ENCODE measurements around the gene SAFB. TPM values are rescaled to one million over a fixed set of nuclear protein-coding genes. Genes with fewer than 3 reads are reported as not detected.
"Not testable (repeated sequence)": the region's sequence is repeated elsewhere in the genome, so short reads cannot be mapped to it uniquely, and the experiment has no call there.

The SAFB gene
- total RNA-seq, 1 experiment from 2014 or later, result 25.0 TPM

GRCh38 chr19:5682107-5682482, 59.2 kb downstream of the SAFB start:
- no peak for DNase-seq (ENCODE audit: extremely low read depth, low read depth)

DNA sequence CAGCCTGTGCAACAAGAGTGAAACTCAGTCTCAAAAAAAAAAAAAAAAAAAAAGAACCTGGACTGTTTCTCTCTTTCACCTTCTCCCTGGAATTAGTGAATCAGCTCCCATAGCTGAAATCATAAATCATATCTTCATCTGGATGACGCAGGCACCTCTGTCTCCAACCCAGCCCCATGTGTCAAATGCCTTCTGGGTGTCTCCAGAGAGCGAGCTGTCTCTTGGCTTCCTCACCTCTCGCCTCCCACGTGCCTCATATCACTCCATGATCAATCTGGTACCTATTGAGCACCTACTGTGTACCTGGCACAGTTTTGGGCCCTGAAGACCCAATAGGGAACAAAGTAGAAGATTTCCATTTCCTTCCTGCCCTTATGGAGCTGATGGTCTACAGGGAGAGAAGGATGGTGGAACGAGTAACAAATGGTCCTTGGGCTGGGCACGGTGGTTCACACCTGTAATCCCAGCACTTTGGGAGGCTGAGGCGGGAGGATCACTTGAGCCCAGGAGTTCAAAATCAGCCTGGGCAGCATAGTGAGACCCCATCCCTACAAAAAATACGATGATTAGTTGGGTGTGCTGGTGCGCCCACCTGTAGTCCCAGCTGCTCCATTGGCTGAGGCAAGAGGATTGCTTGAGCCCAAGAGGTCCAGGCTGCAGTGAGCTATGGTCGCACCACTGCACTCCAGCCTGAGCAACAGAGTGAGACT, 60.4 kb downstream of the SAFB start:
- no peak for DNase-seq (ENCODE audit: extremely low read depth, low read depth)

DNA sequence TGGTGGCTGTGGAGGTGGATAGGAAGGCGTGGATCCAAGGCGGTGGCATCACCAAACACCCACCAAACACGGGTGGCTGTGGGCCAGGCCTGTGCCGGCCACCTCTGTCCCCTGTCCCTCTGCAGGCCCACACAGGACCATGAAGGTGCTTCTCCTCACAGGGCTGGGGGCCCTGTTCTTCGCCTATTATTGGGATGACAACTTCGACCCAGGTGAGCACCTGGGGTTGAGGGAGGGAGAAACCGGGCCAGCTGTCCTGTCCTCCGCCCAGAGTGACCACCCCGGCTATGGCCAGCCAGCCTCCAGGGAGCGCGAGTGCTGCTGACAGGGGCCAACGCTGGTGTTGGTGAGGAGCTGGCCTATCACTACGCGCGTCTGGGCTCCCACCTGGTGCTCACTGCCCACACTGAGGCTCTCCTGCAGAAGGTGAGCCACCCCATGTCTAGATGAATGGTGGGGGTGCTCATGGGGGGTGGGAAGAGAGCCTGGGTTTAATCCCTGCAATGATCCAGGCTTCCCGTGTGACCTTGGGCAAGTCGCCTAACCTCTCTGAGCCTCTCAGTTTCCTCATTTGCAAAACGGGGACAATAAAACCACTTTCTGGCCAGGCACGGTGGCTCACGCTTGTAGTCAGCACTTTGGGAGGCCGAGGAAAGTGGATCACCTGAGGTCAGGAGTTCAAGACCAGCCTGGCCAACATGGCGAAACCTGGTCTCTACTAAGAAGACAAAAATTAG, 62.0 kb downstream of the SAFB start:
- no peak for DNase-seq (ENCODE audit: extremely low read depth, low read depth)

DNA sequence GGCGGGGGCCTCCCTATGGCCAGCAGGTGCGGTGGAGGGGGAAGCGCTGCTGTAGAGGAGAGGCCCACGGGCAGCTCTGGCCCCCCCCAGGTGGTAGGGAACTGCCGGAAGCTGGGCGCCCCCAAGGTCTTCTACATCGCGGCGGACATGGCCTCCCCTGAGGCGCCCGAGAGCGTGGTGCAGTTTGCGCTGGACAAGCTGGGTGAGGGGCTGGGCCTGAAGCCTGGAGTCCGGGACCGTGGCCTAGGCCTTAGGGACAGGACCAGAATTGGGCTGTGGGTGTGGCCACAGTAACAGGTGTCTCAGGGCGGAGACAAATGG, 63.4 kb downstream of the SAFB start:
- no peak for DNase-seq (ENCODE audit: extremely low read depth, low read depth)

DNA sequence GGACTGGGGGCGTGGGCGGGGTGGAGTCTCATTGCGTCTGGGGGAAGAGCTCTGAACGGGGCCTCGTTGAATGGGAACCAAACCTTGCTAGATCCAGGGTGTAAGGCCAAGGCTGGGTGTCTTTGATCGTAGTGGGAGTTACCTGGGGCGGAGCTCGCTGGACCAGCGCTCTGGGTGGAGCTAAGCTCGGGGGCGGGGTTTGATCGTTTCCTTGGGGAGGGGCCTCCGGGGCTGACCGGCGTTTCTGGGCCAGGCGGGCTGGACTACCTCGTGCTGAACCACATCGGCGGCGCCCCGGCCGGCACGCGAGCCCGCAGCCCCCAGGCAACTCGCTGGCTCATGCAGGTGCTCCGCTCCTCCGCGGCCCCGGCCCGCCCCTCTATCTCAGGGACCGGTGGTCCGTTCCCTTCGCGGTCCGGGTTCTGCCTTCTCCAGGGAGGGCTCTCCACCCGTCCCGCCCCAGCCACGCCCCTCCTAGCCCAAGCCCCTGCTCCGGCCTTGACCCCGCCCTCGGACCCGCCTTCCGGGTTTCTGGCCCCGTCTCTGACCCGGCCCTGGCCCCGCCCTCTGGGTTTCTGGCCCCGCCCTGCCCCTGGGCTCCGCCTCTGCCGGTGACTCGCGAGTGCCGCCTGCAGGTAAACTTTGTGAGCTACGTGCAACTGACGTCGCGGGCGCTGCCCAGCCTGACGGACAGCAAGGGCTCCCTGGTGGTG, 63.9 kb downstream of the SAFB start:
- DNase-seq (ENCODE audit: extremely low read depth, low read depth), result peak; percentile 92

- no peak for DNase-seq (ENCODE audit: extremely low read depth, low read depth)
These were observed 64.7 kb downstream of the SAFB start for GRCh38 chr19:5687360-5688198.

DNA sequence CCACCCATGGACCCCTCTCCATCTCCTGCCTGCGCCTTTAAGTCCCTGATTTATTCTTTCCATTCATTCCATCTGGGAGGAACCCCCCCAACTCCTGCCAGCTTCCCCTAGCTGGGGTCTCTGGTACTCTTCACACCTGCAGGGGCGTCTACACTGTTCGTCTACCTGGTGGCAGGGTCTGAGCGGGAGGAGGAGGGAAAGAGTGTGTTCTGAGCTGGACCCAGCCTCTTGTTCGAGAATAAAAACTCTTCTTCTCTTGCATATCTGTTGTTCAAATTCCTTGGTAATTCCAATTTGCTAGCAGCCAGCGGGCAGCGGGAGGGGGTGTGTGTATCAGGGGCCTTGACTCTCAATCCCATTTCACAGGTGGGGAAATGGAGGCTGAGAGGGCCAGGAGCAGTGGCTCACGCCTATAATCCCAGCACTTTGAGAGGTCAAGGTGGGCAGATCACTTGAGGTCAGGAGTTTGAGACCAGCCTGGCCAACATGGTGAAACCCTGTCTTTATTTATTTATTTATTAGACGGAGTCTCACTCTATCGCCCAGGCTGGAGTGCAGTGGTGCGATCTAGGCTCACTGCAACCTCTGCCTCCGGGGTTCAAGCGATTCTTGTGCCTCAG, 65.5 kb downstream of the SAFB start:
- DNase-seq (ENCODE audit: extremely low read depth, low read depth), result not testable (repeated sequence)

DNA sequence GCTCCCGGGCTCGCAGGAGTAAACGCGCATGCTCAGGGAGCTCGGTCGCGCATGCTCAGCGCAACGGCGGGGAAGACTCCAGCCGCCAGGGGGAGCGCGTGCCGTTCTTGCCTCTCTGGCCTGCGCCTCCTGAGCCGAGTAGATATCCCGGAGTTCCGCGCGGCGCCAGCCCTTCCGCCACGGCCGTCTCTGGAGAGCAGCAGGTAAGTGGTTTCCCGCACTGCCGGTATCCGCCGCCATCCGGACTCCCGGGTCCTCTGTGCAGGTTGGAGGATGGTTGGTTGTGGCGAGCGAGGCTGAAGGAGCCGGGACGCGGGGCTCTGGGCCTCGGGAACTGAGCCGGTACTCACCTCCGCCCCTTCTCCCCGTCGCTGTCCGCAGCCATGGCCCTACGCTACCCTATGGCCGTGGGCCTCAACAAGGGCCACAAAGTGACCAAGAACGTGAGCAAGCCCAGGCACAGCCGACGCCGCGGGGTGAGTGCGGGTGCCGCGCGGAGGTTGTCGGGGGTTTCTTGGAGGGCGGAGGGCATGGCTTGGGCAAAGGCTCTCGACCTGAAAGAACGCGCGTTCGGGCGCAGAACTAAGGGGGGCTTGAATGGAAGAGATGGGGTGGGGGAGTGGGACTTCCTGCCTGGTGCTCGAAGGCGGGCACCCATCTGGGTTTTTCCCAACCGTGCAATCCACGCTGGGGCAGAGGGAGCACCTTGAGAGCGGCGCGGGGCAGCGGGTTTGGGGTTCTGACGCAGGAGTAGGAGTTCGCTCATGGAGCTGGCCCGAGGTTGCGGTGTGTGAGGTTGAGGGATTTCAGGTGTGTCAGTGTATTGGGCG, 67.5 kb downstream of the SAFB start, which contains the start of gene RPL36:
Gene RPL36 (plus strand): TSS at position 171 of the 830 bp plus-strand sequence. CDS start 213 bp downstream, at position 384.
- DNase-seq (ENCODE audit: extremely low read depth, low read depth), result peak; percentile 94

DNA sequence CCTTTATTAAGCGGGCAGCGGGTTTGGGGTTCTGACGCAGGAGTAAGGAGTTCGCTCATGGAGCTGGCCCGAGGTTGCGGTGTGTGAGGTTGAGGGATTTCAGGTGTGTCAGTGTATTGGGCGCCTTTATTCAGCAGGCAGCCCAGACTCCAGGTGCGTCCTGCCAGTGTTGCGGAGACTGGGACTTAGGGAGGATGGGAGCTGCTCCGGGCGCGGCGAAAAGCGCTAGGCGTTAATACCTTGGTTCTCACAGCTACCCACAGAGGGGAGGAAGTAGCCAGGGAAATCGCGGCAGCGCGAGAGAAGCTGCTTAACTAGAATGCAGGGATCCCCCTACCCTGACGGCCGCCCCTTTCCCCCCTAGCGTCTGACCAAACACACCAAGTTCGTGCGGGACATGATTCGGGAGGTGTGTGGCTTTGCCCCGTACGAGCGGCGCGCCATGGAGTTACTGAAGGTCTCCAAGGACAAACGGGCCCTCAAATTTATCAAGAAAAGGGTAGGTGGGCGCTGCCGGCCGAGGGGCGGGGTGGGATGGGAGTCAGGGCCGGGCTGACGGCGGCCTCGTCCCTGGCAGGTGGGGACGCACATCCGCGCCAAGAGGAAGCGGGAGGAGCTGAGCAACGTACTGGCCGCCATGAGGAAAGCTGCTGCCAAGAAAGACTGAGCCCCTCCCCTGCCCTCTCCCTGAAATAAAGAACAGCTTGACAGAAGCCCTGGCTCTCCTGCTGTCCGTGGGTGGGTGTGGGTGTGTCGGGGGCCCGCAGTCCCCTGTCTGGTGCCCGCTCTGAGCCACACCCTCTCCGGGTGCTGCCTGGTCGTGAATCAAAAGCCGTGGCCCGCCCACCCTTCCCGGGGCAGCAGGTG, 68.3 kb downstream of the SAFB start:
- no peak for DNase-seq (ENCODE audit: extremely low read depth, low read depth)

- no peak for DNase-seq (ENCODE audit: extremely low read depth, low read depth)
These were observed 69.2 kb downstream of the SAFB start for GRCh38 chr19:5691822-5692722.

DNA sequence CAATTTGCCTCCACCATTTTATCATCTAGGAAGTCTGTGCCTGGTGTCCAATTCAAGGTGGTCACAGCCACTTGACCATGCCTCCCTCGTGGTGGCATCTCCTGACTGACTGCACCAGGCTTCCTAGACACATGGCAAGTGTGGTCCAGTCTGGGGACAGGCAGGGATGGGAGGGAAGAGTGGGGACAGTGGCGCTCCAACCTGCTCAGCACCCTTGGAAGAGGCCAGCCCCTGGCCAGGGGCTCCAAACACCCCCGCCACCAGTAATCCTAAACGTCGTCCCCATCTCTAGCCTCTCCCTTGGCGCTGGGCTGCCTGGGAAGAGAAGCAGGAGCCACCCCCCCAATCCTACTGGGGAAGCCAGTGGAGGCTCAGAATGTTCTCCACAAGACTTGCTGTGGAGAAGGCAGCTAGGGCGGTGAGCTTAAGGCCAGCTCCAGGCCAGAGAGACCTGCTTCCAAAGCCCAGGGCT, 69.9 kb downstream of the SAFB start:
- DNase-seq (ENCODE audit: extremely low read depth, low read depth), result no peak

GRCh38 chr19:5693195-5694166, 70.6 kb downstream of the SAFB start:
- no peak for DNase-seq (ENCODE audit: extremely low read depth, low read depth)

GRCh38 chr19:5694167-5694955, 71.5 kb downstream of the SAFB start:
- no peak for DNase-seq (ENCODE audit: extremely low read depth, low read depth)

DNA sequence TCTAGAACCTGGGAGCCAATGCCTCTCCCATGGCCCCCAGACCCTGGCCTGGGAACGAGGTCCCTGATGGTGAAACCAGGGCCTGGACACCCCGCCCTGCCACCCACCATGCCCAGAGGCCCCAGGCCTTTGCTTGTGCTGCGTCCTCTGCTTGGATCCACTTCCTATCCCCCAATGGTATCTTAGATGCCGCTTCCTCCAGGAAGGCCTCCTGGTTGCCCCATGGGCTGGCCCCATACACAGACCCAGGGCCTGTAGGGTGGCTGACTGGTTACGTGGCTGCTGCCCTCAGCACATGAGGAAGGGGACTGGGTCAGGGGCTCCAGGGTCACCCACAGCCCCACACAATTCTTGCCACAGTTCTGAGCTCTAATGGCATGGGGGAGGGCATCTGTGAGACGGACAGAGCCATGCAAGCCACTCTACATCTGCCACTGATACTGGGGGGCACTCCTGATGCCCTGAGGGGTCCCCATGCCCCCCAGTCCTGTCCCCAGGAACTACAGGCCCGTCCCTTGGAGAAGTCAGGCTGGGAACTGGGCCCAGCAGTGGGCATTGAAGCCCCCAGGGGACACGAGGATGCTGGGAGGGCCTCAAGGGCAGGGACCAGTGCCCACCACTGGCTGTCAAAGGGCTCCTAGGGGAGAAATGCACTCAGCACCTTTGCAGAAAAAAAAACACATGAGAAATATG, 72.2 kb downstream of the SAFB start:
- DNase-seq (ENCODE audit: extremely low read depth, low read depth), result no peak

Data from NCI-H460 (cell line).